HG03354 (cell line): ENCODE measurements around the gene GALNTL6.

Experiments used
- ATAC-seq: cut with Tn5 transposase; IDR thresholded peaks from one replicate; pipeline ENCODE4 v1.9.1; 2021; ENCODE audit warnings: mild to moderate bottlenecking; ENCODE audit not compliant: unreplicated experiment, poor library complexity, severe bottlenecking

GALNTL6 gene

DNA sequence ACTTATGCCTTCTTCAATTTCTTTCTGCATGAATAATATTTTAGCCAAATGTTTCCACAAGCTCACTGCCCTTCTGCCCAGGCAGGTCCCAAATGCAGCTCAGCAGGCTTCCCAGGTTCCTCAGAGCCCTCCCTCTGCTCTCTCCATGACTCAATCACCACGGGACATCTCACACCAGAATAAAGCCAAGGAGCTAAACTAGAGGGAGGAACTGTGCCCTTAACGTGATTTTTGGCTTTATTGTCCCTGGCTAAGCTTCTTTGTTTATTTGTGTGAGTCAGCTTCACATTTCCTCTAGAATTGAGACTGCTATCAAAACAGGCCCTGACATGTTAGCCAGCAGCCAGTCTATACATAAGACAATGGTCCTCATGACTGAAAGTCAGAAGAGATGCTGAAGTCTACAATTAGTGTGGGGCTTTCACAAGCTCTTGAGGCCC, 1169.0 kb downstream of the GALNTL6 start:
- no peak for ATAC-seq

DNA sequence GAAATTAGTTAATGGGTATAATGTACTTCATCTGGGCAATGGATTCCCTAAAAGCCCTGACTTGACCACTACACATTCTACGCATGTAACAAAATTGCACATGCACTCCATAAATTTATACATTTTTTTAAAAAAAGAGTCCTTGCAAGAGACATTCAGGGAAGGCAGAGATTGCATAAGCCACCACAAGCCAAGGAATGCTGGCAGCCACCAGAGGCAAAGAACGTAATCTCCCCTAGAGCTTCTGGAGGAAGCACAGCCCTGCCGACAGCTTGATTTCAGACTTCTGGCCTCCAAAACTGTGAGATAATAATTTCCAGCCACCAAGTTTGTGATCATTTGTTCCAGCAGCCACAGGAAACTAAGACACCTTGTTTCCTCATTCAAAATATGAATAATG, 1169.8 kb downstream of the GALNTL6 start:
- no peak for ATAC-seq

- ATAC-seq = no peak
Observed at GRCh38 chr4:172983631-172984030, 1170.4 kb downstream of the GALNTL6 start.

DNA sequence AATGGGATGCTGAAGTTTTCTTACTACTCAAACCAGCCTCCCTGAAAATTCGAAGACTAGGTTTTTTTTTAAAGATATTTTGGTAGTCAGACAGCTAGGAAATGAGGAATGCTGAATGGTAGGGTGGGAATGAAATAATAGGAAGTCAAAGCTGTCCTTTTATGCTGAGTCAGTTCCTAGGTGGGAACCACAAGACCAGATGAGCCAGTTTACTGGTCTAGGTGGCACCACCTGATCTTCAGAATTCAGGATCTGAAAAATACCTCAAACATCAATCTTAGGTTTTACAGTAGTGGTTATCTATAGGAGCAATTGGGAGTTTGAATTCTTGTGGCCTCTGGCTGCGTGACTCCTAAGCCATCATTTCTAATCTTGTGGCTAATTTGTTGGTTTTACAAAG, 1172.3 kb downstream of the GALNTL6 start:
- ATAC-seq = no peak

GRCh38 chr4:172986114-172986513, 1172.9 kb downstream of the GALNTL6 start:
- peak; percentile 86 for ATAC-seq

GRCh38 chr4:172989984-172990820, 1177.0 kb downstream of the GALNTL6 start:
- no peak for ATAC-seq

DNA sequence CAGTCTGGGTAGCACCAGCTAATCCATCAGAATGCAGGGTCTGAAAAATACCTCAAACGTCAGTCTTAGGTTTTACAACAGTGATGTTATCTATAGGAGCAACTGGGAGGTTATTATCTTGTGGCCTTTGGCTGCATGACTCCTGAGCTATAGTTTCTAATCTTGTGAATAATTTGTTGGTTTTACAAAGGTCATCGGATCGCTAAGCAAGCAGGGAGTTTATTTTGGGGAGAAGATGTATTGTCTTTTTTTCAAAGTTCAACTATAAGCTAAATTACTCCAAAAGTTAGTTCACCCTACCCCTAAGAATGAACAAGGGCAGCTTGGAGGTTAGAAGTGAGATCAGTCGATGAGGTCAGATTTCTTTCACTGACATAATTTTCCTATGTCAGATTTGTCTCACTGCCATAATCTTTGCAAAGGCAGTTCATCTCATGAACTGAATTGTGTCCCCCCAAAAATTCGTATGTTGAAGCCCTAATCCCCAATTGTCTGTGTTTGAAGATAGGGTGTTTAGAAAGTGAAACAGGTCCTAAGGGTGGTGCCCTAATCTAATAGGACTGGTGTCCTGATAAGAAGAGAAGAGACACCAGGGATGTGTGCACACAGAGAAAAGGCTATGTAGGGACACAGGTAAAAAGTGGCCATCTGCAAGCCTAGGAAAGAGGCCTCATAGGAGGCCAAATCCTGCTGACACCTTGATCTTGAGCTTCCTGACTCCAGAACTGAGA, 1179.6 kb downstream of the GALNTL6 start:
- no peak for ATAC-seq

- no peak for ATAC-seq
Observed at GRCh38 chr4:172995161-172995560, 1182.0 kb downstream of the GALNTL6 start.

GRCh38 chr4:172995704-172996103, 1182.5 kb downstream of the GALNTL6 start:
- ATAC-seq = no peak

GRCh38 chr4:172996571-172997216, 1183.5 kb downstream of the GALNTL6 start:
- ATAC-seq = no peak

- ATAC-seq = no peak
Observed at GRCh38 chr4:172997217-172997609, 1184.0 kb downstream of the GALNTL6 start.

GRCh38 chr4:172997856-172998255, 1184.7 kb downstream of the GALNTL6 start:
- no peak for ATAC-seq

- no peak for ATAC-seq
Observed at GRCh38 chr4:172998527-172999469, 1185.6 kb downstream of the GALNTL6 start.

DNA sequence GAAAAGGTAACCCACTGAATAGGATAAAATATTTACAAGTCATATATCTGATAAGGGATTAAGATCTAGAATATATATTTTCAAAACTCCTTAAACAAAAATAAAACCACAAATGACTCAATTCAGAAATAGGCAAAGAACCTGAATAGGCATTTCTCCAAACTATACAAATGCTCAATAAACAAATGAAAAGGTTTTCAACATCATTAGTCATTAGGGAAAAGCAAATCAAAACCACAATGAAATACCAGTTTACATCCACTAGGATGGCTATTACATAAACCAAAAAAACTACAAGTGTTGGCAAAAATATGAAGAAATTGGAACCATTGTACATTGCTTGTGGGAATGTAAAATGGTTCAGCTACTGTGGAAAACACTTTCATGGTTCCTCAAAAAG, 1188.4 kb downstream of the GALNTL6 start:
- no peak for ATAC-seq

GRCh38 chr4:173002830-173003561, 1189.8 kb downstream of the GALNTL6 start:
- ATAC-seq = no peak

- ATAC-seq = no peak
Observed at GRCh38 chr4:173005912-173006633, 1192.9 kb downstream of the GALNTL6 start.

DNA sequence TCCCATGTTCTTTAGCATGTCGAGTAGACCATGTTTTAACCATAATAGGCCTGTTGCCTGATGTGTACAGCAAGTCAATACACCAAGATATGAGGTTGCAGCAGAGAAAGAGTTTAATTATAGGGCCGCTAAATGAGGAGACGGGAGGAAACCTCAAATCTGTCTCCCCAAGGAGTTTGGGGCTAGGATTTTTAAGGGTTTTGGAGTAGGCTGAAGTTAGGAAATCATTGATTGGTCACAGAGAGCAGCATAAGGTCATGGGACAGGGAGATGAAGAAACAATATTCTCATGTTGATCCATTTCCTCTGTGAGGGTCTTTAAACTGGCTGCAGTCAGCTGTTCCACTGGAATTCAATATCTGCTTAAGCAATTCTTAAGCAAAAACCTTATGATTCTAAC, 1195.2 kb downstream of the GALNTL6 start:
- ATAC-seq = no peak

GRCh38 chr4:173009129-173009823, 1196.1 kb downstream of the GALNTL6 start:
- no peak for ATAC-seq
